ENCODE measurements around the gene THOC7.

Gene THOC7

DNA sequence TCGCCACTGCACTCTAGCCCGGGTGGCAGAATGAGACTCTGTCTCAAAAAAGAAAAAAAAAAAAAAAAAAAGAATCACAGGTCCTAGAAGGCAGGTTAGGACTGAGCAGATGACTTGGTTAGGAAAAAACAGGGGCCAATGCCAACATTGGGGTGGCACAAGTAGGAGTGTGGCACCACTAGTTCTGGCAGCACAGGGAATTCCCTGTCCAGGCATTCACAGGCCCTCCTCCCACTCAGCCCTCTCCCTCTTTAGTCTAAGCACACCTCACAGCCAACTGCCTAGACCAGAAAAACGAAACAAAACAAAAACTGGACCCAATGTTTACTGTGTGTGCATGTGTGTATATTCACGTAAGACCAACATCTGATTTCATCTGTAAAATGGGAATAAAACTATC lies 10.5 kb downstream of the THOC7 start:
- Histone ChIP-seq H3K79me2 (ENCODE audit: low read length) (peaks cover 29% of the 10 kb centered on the region), H3K4me2 (ENCODE audit: low read depth, low read length) (no peak overlapping the region), H2AFZ (ENCODE audit: low read length) (no peak overlapping the region), H3K27me3 (replicated peaks; ENCODE audit: insufficient read depth, low read length) (no peaks in the 10 kb centered on the region), H3K9me3 (replicated peaks; ENCODE audit: insufficient read depth, low read length) (no peaks in the 10 kb centered on the region), H3K9me2 (replicated peaks; ENCODE audit: insufficient read depth, low read length) (no peaks in the 10 kb centered on the region), H3K36me3 (replicated peaks; ENCODE audit: insufficient read depth, low read length) (no peaks in the 10 kb centered on the region), H4K20me1 (ENCODE audit: insufficient read depth, low read length) (no peaks in the 10 kb centered on the region), H3F3A (ENCODE audit: insufficient read depth, low read length) (no peaks in the 10 kb centered on the region), H3K4me3 (ENCODE audit: low read length) (no peak overlapping the region), H3K4me1 (ENCODE audit: low read length) (no peaks in the 10 kb centered on the region), H3K9ac (ENCODE audit: low read length) (no peak overlapping the region), H3K27ac (ENCODE audit: low read length) (no peak overlapping the region)
- no peak for TF ChIP-seq EZH2phosphoT487 (IDR thresholded peaks at IDR 0.05; ENCODE audit: low read length)
- TF ChIP-seq, protein P1, sequence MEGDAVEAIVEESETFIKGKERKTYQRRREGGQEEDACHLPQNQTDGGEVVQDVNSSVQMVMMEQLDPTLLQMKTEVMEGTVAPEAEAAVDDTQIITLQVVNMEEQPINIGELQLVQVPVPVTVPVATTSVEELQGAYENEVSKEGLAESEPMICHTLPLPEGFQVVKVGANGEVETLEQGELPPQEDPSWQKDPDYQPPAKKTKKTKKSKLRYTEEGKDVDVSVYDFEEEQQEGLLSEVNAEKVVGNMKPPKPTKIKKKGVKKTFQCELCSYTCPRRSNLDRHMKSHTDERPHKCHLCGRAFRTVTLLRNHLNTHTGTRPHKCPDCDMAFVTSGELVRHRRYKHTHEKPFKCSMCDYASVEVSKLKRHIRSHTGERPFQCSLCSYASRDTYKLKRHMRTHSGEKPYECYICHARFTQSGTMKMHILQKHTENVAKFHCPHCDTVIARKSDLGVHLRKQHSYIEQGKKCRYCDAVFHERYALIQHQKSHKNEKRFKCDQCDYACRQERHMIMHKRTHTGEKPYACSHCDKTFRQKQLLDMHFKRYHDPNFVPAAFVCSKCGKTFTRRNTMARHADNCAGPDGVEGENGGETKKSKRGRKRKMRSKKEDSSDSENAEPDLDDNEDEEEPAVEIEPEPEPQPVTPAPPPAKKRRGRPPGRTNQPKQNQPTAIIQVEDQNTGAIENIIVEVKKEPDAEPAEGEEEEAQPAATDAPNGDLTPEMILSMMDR (IDR thresholded peaks at IDR 0.05; ENCODE audit: low read length): no peak
- TF ChIP-seq EZH2 (optimal IDR thresholded peaks at IDR 0.05; ENCODE audit: low read depth, low read length): no peak
- DNase-seq: no peak

DNA sequence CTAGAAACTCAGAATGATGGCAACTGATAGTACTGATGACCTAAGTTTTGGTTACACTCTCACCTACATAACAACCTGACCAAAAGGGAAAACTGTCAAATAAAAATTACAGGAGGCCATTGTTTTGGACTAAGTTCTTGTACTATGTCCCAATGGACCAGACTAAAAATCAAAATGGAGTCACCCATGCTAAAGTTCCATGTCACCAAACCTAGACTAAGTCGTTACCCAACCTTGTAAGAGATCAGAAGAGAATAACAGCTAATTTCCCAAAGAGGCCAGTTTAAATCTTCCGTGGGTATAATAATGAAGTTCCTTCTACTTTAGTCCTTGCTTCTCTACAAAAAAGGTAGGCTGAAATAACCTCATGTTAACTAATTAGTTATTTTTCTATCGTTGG lies 12.3 kb downstream of the THOC7 start:
- Histone ChIP-seq H3K79me2 (ENCODE audit: low read length) (peaks cover 12% of the 10 kb centered on the region), H3K9me3 (replicated peaks; ENCODE audit: insufficient read depth, low read length) (no peaks in the 10 kb centered on the region), H3K9me2 (replicated peaks; ENCODE audit: insufficient read depth, low read length) (no peaks in the 10 kb centered on the region), H3K36me3 (replicated peaks; ENCODE audit: insufficient read depth, low read length) (no peaks in the 10 kb centered on the region), H4K20me1 (ENCODE audit: insufficient read depth, low read length) (no peaks in the 10 kb centered on the region), H3K27ac (ENCODE audit: low read length) (no peak overlapping the region), H3K9ac (ENCODE audit: low read length) (no peak overlapping the region), H3K4me2 (ENCODE audit: low read depth, low read length) (no peak overlapping the region), H2AFZ (ENCODE audit: low read length) (no peak overlapping the region), H3F3A (ENCODE audit: insufficient read depth, low read length) (no peaks in the 10 kb centered on the region), H3K4me1 (ENCODE audit: low read length) (no peaks in the 10 kb centered on the region), H3K4me3 (ENCODE audit: low read length) (no peak overlapping the region), H3K27me3 (replicated peaks; ENCODE audit: insufficient read depth, low read length) (no peaks in the 10 kb centered on the region)
- no peak for DNase-seq
- TF ChIP-seq EZH2 (optimal IDR thresholded peaks at IDR 0.05; ENCODE audit: low read depth, low read length): no peak
- TF ChIP-seq, protein P1 (IDR thresholded peaks at IDR 0.05; ENCODE audit: low read length): no peak
- no peak for TF ChIP-seq EZH2phosphoT487 (IDR thresholded peaks at IDR 0.05; ENCODE audit: low read length)

DNA sequence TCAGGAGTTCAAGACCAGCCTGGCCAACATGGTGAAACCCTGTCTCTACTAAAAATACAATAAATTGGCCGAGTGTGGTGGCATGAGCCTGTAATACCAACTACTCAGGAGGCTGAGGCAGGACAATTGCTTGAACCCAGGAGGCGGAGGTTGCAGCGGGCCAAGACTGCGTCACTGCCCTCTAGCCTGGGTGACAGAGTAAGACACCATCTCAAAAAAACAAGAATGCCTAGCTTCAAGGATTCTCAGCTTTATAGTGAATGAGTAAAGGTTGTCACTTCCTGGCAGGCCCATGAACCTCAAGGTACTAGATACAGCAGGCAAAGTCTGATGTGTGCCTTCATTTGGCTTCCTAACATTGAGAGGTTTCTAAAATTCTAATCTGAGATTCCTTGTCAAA lies 14.4 kb downstream of the THOC7 start:
- Histone ChIP-seq H2AFZ (ENCODE audit: low read length) (no peak overlapping the region), H3K4me2 (ENCODE audit: low read depth, low read length) (no peak overlapping the region), H3K9ac (ENCODE audit: low read length) (no peak overlapping the region), H3K9me2 (replicated peaks; ENCODE audit: insufficient read depth, low read length) (no peaks in the 10 kb centered on the region), H3F3A (ENCODE audit: insufficient read depth, low read length) (no peaks in the 10 kb centered on the region), H3K4me3 (ENCODE audit: low read length) (no peak overlapping the region), H3K79me2 (ENCODE audit: low read length) (0 out of 2 replicates have a peak, but pooled peaks cover under 1% of the 10 kb centered on the region), H4K20me1 (ENCODE audit: insufficient read depth, low read length) (no peaks in the 10 kb centered on the region), H3K36me3 (replicated peaks; ENCODE audit: insufficient read depth, low read length) (no peaks in the 10 kb centered on the region), H3K27me3 (replicated peaks; ENCODE audit: insufficient read depth, low read length) (no peaks in the 10 kb centered on the region), H3K27ac (ENCODE audit: low read length) (no peak overlapping the region), H3K9me3 (replicated peaks; ENCODE audit: insufficient read depth, low read length) (no peaks in the 10 kb centered on the region), H3K4me1 (ENCODE audit: low read length) (no peaks in the 10 kb centered on the region)
- no peak for DNase-seq
- no peak for TF ChIP-seq EZH2 (optimal IDR thresholded peaks at IDR 0.05; ENCODE audit: low read depth, low read length)
- TF ChIP-seq EZH2phosphoT487 (IDR thresholded peaks at IDR 0.05; ENCODE audit: low read length): no peak
- TF ChIP-seq, protein P1 (IDR thresholded peaks at IDR 0.05; ENCODE audit: low read length): no peak

All from MM.1S (cell line).